Activated CD8-positive, alpha-beta memory T cell treated with anti-CD3 and anti-CD28 coated beads for 4 hours (primary cell): ENCODE data around the gene CDKAL1.
"Not testable (repeated sequence)": the region's sequence is repeated elsewhere in the genome, so short reads cannot be mapped to it uniquely, and the experiment has no call there.

ENCODE experiments used
- DNase-seq, 2 donors: peaks; one replicate each; pipeline ENCODE4 v3.0.0-alpha.2; 2020; ENCODE audit warnings: low read depth in 2 of 2

Gene CDKAL1

DNA sequence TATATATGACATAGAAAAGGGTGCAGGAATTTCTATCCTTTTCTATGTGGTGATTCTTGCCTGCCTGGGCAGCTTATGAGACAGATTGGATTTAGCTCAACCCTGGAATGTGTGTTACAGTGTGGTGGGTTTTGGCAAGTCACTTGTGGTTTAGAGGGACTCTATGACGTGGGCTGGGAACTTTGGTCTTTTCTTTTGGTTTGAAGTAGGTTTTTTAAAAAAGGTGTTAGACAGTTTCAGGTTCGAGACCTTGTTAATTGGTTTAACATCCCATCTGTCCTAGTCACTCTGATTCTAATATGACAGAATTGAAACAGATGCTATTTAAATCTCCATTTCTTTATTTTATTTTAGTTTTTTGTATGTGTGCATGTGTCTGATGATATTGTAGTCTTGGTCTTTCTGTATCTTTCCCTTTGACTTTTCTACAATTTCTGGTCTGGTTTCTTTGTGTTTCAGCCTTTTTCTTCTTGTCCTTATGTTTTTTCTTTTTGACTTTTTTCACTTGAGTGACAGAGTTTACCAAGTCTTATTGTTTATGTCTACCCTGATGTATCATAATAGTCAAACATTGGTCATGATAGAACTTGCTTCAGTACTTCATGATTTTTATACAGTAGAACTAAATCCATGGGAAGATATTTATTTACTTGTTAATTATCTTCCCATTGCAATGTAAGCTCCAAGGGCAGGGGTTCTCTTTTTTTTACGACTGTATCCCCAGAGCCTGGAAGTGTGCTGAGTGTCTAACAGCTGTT, 174.3 kb downstream of the CDKAL1 start:
- no peak for DNase-seq

DNA sequence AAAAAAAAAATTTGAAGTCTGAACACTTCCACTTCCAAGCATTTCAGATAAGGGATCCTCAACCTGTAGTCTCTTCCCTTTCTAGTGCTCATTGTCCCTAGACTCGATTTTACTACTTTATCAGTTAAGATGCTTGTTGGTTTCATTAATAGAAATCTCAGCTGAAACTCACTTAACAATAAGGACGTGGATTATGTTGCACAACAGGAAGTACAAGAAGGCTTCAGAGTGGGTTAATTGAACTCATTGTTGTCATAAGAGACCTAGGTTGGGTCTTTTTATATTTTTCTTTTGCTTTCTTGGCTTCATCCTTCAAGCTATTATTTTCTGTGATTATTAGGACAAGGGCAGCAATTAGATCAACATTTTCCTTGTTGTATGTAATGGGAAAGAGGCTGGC, 175.2 kb downstream of the CDKAL1 start:
- DNase-seq = no peak

DNA sequence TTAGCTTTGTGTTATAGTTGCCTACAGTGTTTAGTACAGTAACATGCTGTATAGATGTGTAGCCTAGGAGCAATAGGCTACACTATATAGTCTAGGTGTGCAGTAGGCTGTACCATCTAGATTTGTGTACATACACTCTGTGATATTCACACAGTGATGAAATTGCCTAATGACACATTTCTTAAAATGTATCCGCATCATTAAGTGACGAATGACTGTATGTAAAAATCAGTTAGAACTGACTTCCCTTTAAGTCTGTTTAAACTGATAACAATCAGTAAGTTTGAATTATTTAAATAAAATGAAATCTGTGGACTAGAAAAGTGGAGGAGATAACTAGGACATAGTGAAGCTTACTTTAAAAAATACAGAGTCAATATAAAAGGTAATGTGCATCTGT, 176.1 kb downstream of the CDKAL1 start:
- DNase-seq = no peak

DNA sequence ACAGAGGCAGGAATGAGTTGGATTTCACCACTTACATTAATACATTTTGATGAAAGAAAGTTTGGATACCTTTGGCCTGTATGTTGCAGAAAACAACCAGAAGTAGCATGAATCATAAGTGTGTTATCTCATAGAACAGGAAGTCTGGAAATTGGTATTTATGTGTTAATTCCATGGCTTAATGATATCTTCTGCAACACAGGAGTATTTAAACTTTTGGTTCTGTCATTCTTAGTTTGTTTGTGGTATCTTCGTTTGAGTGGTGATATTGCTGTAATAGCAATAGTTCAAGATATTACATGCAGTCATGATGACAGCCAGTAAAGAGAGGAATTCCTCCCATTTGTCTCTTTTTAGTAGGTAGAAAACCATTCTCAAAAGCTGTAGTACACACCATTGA, 177.3 kb downstream of the CDKAL1 start:
- DNase-seq = no peak

DNA sequence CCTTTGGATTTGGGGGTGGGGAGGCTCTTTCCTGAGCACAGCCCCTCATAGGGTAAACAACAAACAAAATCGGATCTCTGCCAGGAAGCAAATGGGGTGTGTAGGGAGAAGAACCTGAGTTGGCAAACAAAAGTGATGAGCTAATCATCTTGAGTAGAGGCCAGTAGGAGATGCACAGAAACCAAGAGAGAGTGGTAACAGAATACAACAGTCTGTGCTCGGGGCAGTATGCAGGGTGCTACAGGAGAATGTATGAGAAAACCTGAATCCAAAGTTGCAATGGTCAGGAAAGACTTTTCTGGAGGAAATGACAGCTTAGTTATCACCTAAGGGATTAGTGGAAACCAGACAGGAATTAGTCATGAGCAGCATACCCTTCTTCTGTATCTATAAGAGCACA, 177.8 kb downstream of the CDKAL1 start:
- no peak for DNase-seq

DNA sequence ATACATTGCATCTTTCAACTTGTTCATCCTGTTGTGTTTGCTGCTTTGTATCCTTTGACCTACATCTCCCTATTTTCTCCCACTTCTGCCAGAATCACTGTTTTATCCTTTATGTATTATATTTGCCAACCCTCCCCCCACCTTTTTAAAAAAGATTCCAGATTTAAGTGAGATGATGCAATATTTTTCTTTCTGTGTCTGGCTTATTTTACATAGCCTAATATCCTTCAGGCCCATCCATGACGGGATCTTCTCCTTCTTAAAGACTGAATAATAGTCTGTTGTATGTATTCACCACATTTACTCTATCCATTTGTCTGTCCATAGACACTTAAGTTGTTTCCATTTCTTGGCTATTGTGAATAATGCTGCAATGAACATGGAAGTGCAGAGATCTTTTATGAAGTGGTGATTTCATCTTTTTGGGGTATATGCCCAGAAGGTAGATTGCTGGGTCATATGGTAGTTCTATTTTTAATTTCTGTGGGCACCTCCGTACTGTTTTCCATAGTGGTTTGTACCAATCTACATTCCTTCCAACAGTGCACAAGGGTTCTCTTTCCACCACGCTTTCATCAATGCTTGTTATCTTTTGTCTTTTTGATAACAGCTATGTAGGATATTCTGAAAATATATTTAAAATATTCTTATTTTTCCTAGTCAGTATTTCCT, 181.0 kb downstream of the CDKAL1 start:
- DNase-seq = no peak

DNA sequence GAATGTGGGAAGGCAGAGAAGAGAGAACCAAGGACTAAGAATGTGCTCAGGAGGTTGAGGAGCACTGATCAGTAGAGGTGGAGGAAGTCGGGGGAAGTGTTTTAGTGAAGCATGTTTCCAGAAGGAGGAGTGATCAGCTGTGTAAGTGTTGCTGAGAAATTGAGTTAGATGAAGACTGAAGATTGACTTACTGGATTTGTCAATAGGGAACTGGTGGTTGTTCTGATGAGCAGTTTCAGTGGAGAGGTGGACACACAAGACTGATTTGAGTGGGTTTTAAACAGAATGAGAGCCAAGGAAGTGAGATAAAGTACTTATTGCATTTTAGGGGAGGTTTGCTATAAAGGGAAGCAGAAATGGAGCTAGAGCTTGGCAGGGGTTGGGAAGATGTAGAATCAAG, 182.6 kb downstream of the CDKAL1 start:
- no peak for DNase-seq

DNA sequence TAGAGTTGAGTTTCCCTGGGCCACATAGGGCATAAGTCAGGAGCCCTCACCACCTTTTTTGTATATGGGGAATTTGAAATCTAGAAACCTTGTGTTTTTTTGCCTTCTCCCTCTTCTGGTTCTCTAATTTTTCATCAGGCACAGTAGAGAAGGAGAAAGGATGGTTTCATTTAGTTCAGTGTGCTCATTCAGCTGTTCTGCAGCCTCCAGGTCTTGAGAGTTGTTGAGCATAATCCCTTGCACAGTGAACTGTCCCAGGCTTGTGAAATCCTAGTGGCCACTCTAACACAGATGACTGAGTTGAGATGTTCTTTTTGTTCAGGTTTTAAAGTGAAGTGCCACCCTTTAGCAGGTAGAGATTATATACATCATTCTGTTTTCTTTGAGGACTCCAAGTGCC, 183.5 kb downstream of the CDKAL1 start:
- no peak for DNase-seq

DNA sequence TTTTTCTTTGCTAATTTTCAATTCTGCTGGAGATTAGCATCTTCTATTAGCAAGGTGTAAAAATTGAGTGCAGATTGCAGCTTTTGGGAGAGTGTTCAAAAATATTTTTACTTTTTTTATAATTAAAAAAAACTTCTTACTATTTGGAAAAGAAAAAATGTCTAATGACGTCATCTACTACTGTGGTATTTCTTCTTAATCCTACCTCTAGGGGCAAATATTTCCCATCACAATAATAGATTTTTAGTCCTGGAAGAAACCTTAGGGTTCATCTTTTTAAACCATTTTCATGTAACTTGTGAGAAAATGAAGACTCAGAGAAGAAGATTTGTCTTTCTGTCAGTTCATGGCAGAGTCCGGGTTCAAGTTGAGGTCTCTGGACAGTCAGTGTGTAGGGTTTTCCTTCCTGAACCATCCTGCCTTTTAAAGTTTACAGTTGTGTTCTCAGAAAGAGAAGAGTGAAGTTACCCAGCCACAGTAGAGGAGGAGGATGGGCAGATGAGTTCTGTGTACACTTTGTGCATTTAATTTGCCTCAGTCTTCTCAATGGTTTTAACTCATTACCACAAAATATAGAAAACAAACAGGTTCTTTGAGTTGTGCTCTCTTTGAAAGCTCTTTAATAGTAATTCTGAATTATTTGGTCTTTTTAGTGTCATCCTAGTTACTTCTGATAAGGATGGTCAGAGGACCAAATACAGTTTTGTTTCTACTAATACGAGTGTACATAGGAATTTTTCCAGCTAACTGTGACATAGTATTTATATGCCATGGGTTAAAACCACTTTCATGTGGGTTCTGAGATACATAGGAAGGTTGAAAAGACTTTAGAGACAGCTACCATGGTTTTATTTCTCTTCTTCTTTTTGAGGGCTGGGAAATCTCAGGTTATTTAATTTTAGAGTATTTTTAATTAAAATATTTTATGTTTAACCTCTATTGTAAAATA, 184.7 kb downstream of the CDKAL1 start:
- DNase-seq = no peak

DNA sequence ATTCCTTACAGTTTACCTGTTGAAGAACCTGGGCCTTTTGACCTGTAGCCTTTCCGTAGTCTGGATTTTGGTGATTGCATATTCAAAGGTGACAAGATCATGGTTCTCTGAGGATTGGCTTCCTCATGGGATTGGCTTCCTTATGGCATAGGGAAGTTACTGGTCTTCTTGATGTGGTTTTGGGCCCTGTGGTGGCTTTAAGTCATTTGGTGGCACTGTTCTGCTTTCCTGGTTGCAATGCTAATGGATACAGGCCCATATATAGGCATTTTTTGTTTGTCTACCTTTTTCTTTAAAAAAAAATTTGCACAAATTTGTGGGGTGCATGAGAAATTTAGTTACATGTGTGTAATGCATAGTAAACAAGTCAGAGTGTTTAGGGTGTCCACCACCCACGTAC, 185.7 kb downstream of the CDKAL1 start:
- no peak for DNase-seq

DNA sequence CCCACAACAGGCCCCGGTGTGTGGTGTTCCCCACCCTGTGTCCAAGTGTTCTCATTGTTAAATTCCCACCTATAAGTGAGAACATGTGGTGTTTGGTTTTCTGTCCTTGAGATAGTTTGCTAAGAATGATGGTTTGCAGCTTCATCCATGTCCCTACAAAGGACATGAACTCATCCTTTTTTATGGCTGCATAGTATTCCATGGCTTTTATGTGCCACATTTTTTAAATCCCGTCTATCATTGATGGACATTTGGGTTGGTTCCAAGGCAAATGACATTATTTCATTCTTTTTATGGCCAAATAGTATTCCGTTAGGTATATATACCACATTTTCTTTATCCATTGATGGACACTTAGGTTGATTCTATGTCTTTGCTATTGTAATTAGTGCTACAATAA, 186.9 kb downstream of the CDKAL1 start:
- DNase-seq = not testable (repeated sequence)

DNA sequence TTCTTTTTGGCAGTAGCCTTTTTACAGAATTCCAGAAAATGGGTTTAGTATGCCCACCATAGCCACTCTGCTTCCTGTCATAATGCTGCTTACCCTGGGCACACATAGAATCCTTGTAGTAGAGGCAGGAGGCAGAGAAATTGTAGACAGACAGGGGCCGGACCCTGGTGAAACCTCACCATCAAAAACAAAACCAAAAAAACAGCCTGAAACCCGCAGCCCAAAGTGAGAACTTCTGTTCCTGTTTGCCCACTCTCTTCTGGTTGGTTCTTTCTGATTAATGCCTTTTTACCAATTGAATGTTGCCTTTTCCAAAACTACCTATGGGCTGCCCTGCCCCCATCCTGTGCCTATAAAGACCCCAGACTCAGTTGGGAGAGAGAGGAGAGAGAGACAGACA, 188.2 kb downstream of the CDKAL1 start:
- no peak for DNase-seq

DNA sequence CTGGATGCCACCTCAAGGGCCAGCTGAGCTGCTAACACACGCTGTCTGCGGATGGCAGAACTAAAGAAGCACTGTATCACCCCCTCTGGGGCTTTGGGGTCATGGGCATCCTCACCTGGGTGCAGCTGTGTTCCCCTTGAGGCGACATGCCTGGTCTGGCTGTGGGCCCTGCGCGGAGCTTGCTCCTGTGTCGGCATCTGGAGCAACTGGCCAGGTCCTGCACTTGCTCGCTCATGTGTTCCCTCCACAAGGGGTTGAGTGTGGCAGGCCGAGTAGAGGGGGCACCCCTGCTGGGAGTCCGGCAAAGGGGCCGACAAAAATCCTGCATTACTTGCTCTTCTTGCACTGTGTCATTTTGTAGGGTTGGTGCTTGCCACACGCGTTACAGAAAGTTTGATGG, 189.0 kb downstream of the CDKAL1 start:
- no peak for DNase-seq

DNA sequence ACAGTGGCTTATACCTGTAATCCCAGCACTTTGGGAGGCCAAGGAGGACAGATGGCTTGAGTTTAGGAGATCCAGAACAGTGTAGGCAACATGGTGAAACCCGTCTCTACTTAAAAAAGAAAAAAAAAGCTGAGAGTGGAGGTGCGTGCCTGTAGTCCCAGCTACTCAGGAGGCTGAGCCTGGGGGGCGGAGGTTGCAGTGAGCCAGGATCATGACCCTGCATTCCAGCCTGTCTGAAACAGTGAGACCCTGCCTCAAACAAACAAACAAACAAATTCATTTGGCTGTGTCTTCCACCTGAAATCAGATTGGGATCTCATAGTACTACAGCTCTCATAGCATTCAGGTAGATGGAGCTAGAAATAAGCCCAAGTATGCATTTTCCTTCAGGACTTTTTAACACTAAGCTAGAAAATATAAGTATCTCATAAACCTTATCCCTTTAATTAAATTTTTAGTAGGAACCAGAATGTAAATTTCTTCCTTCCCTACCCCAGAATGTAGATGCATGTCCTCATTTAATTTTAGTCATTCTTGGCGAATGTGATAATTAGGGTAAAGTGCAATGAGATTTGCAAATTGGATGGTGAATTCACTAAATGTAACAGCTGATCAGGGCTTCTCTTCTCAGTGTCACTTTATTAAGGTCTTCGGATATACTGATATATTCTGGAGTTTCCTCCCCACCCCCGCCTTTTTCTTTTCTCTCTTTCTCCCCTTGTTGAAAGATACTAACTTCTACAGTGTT, 190.4 kb downstream of the CDKAL1 start:
- DNase-seq = no peak

DNA sequence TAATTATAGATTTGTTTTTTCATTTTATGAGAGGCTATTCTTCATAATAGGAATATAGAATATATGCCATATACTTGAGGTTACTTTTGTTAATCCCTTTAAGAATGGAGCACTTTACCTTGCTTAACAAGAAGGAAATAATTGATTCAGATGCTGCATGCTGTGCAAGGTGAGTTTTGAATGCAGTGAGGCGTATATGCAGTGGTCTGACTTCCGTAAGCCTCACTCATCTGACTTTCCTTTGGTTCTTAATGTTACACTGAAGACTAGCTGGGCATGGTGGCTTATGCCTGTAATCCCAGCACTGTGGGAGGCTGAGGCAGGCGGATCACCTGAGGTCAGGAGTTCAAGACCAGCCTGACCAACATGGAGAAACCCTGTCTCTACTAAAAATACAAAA, 191.0 kb downstream of the CDKAL1 start:
- not testable (repeated sequence) for DNase-seq

DNA sequence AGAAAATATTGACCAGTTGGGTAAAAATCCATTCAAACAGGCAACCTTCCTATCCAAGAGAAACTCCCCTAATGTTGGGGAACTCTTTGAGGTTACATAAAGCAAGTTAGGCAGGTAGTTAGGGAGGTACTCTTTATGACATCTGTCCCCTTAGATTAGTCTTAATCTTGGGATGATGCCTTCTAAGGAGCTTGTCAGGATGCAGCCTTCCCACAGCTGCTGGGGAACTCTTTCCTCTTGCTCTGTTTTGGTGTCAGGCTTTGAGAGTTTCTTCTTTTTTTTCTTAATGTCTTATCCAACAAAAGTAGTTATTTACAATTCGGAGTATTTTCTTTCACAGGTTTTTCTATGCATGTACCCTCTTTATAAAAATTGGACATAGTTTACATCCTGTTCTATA, 194.8 kb downstream of the CDKAL1 start:
- no peak for DNase-seq

DNA sequence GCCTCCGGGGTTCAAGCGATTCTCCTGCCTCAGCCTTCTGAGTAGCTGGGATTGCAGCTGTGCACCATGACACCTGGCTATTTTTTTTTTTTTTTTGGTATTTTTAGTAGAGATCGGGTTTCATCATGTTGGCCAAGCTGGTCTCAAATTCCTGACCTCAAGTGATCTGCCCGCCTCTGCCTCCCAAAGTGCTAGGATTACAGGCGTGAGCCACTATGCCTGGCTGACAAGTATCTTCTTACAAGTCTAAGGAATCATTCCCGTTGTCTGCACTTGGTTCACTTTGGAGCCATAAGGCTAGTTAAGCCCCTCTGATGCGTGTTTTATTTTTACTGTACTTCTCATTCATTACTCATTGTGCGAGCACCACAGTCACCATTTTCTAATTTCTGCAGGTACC, 198.1 kb downstream of the CDKAL1 start:
- not testable (repeated sequence) for DNase-seq

DNA sequence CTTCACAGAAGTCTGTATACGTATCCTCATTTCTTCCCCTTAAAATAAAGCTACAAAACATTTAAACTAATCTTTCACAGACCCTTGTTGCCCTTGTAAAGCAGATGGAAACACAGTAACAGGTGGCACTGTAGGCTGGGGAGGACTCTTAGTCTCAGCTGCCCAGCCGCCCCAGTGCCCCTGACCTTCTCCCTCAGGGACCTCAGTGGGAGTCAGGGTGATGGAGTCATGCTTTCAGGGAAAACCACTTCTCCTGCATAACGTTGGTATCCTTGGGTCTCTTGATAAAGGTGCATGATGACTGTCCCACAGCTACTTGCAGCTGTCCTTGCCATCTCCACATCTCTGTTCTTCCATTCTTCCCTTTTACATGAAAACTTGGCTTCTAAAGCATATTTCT, 198.6 kb downstream of the CDKAL1 start:
- no peak for DNase-seq

DNA sequence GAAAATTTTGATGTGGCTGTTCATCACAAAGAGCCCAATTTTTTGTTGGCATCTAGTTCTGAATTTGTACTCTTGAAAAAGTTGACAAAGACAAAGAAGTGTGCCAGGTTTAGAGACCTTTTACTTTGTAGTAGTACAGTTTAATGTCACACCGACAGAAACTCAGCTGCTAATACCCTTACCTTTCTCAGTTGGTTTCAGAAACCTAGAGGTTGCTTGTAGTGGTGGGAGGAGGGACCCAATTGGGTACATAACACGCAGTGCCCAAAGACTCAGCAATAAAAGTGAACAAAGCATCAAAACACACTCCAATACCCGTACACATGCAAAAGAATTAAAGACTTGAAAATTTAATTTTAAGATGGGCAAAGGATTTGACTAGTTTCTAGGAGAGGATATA, 203.7 kb downstream of the CDKAL1 start:
- DNase-seq = no peak

DNA sequence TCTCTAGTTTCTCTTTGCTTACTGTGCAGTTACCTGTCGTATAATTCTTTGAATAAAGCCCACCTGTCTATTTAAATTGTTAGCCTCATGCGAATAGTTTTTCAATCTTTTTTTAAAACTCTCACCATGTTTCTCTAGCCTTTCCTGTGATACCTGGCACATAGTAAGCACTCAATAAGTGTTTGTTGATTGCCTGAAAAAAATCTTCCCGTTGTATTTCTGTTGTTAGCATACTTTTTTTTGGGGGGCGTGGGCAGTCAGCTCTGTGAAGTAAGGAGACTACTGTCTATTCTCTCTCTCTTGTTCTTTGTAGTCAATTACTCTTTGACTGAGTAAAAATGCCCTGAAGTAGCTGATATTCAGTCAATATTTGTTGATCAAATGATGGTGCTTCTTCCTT, 205.8 kb downstream of the CDKAL1 start:
- no peak for DNase-seq

DNA sequence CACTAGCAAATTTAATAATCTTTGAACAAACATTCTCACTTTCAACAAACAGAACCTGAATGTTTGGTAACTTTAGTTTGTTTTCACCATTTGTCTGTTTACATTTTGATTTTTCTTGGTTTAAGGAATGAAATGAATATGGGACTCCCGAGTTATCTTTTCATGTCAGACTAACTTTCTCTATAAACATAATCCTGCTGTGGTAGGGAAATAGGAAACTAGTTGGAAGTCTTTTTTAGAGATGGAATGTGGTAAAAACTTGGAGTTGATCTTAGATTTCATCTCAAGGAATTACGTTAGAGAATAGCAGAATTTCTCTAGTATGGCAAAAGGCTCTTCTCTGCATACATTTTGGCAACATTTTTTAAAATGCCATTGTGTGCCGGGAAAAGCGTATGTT, 206.5 kb downstream of the CDKAL1 start:
- no peak for DNase-seq

DNA sequence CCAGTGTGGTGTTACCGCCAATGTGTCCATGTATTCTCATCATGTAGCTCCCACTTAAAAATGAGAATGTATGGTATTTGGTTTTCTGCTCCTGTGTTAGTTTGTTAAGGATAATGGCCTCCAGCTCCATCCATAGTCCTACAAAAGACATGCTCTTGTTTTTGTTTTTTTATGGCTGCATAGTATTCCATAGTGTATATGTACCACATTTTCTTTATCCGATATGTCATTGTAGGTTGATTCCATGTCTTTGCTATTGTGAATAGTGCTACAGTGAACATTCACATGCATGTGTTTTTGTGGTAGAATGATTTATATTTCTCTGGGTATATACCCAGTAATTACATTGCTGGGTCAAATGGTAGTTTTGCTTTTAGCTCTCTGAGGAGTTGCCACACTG, 207.2 kb downstream of the CDKAL1 start:
- DNase-seq = no peak
